Dedifferentiated amniotic fluid mesenchymal stem cell (primary cell): ENCODE results near the gene STRN.

Experiments
- DNase-seq: peaks from one replicate; pipeline ENCODE4 v3.0.0-alpha.2; 2016; ENCODE audit errors: extremely low spot score

STRN gene

GRCh38 chr2:36797324-36798070 is 168.8 kb downstream of the STRN start:
- no peak for DNase-seq
